ENCODE results near the gene SSR4. TPM values are rescaled to one million over a fixed set of nuclear protein-coding genes. Genes with fewer than 3 reads are reported as not detected.

The SSR4 gene
- total RNA-seq, 2 donors from 2014 or later = 150 to 192 TPM

DNA sequence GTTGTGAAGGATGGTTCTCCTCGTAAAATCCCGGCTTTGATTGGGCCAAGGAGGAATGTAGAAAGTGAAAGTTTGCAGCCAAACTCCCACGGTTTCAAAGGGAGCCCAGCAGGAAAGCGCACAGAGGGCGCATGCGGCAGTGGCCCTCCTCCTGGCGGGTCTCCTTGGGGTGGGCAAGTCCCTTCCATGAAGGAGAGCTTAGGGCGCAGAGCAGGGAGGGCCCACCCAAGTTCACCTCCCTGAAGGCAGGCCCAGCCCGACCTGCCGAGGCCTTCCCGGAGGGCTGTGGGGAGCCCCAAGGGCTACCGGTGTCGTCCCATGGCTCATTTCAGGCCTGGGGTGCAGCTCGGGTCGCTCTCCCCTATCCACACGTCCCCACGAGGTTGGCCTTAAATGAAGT, 33.8 kb downstream of the SSR4 start:
- Mint-ChIP-seq H3K27ac (no peak overlapping the region), H3K4me1 (ENCODE audit: low read depth) (no peaks in the 10 kb centered on the region), H3K27me3 (ENCODE audit: low read depth) (peaks cover 35% of the 10 kb centered on the region), H3K36me3 (ENCODE audit: insufficient read depth in 2 of 2) (no peaks in the 10 kb centered on the region), H3K4me3 (no peak overlapping the region), H3K9me3 (no peaks in the 10 kb centered on the region)
- DNase-seq (no peak), ATAC-seq (replicated peaks in 1 of 2) (no peak)

DNA sequence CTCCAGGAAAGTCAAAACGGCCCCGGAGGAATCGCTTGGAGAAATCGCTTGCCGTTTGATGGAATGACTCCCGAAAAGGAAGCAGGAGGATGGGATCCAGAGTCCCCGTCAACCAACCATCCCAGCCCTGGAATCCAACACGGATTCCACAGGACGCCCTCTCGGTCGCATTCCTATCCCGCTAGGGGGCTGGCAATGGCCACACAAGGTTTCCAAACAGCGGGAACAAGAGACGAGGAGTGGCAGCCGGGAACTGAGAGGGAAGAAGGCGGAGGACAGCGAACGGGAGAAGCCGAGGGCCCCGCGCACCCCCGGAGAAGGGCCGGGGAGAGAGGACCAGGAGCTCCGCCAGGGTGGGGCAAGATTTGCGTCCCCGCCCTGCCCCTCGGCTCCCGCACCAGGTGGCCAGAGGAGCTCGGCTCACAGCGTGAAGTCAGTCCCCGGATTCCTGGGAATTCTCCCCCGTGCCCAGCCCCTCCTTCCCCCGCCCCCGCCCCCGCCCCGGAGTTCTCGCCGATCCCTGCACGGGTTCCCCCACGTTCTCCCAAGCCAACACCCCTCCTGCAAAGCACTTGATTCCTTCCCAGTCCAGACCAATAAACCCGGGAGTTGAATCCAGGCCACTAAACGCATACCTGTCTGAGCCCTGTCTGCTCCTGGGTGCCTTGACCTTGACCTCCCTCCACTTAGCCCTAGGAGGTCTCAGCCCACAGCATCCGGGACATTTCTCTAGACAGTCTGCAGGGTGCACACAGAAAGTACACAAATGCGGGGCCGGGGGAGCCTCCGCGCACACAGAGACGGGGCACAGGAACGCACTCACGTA, 34.5 kb downstream of the SSR4 start:
- DNase-seq = no peak
- no peaks in the 10 kb centered on the region for H3K9me3 Mint-ChIP-seq
- no peaks in the 10 kb centered on the region for H3K36me3 Mint-ChIP-seq (ENCODE audit: insufficient read depth in 2 of 2)
- H3K4me3 Mint-ChIP-seq = peak overlapping the region; percentile 47 to 52
- no peaks in the 10 kb centered on the region for H3K4me1 Mint-ChIP-seq (ENCODE audit: low read depth)
- peak; percentile 19 to 34 for ATAC-seq (replicated peaks in 1 of 2)
- H3K27me3 Mint-ChIP-seq (ENCODE audit: low read depth) = peaks cover 35% of the 10 kb centered on the region
- H3K27ac Mint-ChIP-seq = no peak overlapping the region

DNA sequence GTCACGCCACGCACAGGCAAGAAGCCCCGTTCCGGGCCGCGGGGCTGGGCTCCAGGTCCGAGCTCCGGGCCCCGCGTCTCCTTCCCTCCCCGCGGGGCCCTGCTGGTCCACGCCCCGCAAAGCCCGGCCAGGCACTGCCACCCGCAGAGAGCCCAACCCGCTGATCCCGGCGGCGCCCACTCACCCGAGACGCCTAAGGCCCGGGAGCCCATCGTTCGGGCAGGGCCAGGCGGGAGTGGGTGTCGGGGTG, 35.0 kb downstream of the SSR4 start:
- peak; percentile 15 to 27 for ATAC-seq (replicated peaks in 1 of 2)
- Mint-ChIP-seq H3K36me3 (ENCODE audit: insufficient read depth in 2 of 2) (no peaks in the 10 kb centered on the region), H3K9me3 (no peaks in the 10 kb centered on the region), H3K4me3 (peak overlapping the region; percentile 47 to 52), H3K27ac (no peak overlapping the region), H3K4me1 (ENCODE audit: low read depth) (no peaks in the 10 kb centered on the region), H3K27me3 (ENCODE audit: low read depth) (peaks cover 35% of the 10 kb centered on the region)
- no peak for DNase-seq

DNA sequence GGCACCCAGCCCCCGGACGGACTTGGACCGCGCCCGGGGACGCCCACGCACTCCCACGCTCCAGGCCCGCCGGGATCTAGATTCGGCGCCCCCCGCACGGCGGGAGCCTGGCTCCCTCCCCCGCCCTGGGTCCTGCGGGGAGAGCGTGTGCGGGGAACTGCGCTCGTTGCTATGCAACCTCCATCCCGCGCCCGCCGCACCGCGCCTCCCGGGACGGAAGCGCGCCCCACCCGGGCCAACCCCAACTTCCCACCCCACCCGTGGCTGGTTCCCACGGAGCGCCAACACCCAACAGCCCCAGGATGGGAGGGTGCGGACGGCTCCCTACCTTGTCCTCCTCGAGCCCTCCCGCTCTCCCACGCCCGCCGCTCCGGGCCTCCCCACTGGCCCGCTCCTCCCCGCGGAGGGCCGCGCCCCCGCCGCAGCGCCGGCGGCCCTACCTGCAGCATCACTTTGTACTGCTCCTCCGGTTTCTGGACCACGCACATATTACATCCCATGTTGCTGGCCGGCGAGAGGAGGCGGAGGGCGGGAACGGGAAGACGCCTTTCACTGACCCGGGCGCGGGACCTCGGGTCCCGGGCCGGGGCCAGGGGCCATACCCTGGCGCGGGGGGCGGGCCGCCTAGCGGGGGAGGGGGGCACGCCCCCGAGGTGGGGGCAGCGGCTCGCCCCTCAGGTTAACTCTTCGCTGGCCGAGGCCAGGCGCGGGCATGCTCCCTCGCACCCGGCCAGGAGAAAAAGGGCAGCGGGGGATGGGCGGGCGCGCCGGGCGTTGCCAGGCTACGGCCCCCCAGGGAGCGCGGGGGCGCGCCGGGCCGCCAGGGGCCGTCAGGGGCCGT, 35.6 kb downstream of the SSR4 start, which contains the start of gene PDZD4:
Gene PDZD4, minus strand, starts transcription at position 746 of the 841 bp plus-strand sequence. Its CDS starts 246 bp downstream, at position 500.
- peak in 1 of 2 donors; percentile 22 for DNase-seq
- Mint-ChIP-seq H3K27me3 (ENCODE audit: low read depth) (peaks cover 35% of the 10 kb centered on the region), H3K9me3 (no peaks in the 10 kb centered on the region), H3K36me3 (ENCODE audit: insufficient read depth in 2 of 2) (no peaks in the 10 kb centered on the region), H3K4me3 (peak within 1 kb of the TSS; percentile 53 to 69), H3K4me1 (ENCODE audit: low read depth) (no peaks in the 10 kb centered on the region), H3K27ac (no peak within 1 kb of the TSS)
- ATAC-seq (replicated peaks in 1 of 2) = peak; percentile 67 to 69

DNA sequence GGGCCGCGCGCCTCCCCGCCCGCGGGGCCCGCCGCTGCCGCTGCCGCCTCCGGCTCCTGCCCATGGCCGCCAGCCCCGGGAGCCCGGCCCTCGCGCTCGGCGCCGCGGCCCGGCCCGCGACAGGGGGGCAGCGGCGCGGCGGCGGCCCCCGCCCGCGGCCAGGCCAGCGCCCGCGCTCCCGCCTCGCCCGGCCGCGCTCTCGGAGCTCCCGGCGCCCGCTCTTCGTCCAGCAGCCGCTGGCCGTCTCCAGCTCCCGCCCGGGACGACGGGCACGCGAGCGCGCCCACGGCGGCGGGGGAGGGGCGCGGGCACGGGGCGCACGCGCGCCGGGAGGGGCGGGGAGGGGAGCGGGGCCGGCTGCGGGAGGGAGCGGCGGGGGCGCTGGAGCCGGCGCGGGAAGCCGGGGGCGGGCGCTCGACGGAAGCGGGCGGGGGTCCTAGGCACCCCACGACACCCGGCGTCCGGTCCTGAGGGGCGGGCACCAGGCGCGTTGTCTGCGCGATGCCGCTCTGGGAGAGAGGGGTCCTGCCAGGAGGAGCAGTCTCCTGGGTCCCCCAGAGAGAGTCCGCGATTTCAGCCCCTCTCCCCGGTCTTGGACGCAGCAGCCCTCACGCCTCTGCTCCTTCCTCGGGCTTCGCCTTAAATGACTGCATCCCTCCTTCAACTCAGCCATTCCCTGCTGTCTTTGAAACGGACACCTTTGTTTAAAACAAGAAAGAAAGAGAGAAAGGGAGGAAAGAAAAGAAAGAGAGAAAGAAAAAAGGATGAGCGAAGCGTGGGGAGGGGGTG, 36.4 kb downstream of the SSR4 start:
- Mint-ChIP-seq H3K4me1 (ENCODE audit: low read depth) (no peaks in the 10 kb centered on the region), H3K9me3 (no peaks in the 10 kb centered on the region), H3K27me3 (ENCODE audit: low read depth) (peaks cover 35% of the 10 kb centered on the region), H3K36me3 (ENCODE audit: insufficient read depth in 2 of 2) (no peaks in the 10 kb centered on the region), H3K4me3 (peak overlapping the region in 1 of 2 donors; percentile 45), H3K27ac (no peak overlapping the region)
- DNase-seq = no peak
- ATAC-seq (replicated peaks in 1 of 2) = peak; percentile 35 to 44

DNA sequence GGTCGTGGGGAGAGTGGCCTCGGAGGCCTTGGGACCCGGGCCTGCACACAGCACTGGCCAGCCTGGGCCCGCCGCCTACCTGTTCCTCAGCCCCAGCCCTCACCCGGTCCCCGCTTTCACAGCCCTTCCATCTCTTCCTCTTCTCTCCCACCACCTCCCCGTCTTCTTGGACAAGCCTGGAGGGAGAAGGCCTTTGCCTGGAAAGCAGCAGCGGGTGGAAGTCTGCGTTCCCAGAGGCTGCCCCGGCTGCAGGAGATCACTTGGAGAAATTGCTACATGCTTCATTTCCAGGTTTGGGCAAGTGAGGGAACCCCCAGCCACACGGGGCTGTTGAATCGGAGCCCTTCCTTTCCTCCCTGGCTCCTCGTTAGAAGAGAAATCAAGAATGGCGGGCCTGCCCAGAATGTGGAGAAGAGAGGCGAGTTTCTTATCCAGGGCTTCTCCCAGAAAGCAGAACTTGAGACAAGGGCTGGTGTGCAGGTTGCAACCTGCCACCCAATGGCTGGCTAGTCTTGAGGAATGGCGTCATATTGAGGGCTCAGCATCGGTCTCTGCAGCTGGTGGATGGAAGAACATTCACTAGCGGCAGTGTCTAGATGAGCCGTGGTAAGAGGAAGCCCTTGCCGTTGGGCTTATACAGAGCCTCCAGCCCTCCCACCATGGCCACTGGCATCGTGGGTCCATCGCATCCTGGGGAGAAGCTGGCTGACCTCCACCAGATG, 37.1 kb downstream of the SSR4 start:
- H3K27me3 Mint-ChIP-seq (ENCODE audit: low read depth) = peaks cover 35% of the 10 kb centered on the region
- no peak overlapping the region for H3K27ac Mint-ChIP-seq
- H3K4me1 Mint-ChIP-seq (ENCODE audit: low read depth) = no peaks in the 10 kb centered on the region
- no peaks in the 10 kb centered on the region for H3K36me3 Mint-ChIP-seq (ENCODE audit: insufficient read depth in 2 of 2)
- ATAC-seq (replicated peaks in 1 of 2) (no peak), DNase-seq (no peak)
- H3K4me3 Mint-ChIP-seq = peak overlapping the region in 1 of 2 donors; percentile 60
- no peaks in the 10 kb centered on the region for H3K9me3 Mint-ChIP-seq

DNA sequence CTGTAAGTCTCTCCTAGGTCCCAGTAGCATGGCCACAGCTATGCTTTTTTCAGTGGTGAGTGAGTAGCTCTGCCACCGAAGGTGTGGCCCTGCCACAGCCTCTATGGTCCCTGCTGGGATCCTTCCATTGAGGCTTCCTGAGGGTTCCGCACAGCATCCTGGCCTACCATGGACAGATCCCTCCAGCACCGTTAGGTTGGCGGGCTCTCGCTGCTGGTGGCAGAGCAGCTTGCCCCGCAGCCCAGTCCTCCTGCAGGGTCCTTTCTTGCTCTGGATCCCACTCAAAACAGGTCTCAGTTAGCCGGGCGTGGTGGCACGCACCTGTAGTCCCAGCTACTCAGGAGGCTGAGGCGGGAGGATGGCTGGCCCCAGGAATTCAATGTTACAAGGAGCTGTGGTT, 38.3 kb downstream of the SSR4 start:
- Mint-ChIP-seq H3K27ac (no peak overlapping the region), H3K27me3 (ENCODE audit: low read depth) (peaks cover 24% of the 10 kb centered on the region), H3K9me3 (no peaks in the 10 kb centered on the region), H3K4me3 (no peak overlapping the region), H3K4me1 (ENCODE audit: low read depth) (no peaks in the 10 kb centered on the region), H3K36me3 (ENCODE audit: insufficient read depth in 2 of 2) (no peaks in the 10 kb centered on the region)
- ATAC-seq (replicated peaks in 1 of 2) = no peak
- DNase-seq = no peak

DNA sequence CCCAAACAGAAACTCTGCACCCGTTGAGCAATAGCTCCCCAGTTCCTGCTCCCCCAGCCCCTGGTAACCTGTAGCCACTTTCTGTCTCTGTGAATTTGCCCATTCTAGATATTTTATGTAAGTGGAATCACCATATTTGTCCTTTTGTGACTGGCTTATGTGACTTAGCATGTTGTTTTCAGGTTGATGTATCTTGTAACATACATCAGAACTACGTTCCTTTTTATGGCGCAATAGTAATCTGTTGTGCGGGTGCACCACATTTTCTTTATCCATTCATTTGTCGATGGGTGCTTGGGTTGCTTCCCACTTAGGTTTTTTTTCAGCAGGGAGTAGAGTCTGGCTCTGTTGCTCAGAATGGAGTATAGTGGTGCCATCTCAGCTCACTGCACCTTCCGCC, 42.5 kb downstream of the SSR4 start:
- no peaks in the 10 kb centered on the region for H3K4me1 Mint-ChIP-seq (ENCODE audit: low read depth)
- no peak overlapping the region for H3K4me3 Mint-ChIP-seq
- no peaks in the 10 kb centered on the region for H3K9me3 Mint-ChIP-seq

DNA sequence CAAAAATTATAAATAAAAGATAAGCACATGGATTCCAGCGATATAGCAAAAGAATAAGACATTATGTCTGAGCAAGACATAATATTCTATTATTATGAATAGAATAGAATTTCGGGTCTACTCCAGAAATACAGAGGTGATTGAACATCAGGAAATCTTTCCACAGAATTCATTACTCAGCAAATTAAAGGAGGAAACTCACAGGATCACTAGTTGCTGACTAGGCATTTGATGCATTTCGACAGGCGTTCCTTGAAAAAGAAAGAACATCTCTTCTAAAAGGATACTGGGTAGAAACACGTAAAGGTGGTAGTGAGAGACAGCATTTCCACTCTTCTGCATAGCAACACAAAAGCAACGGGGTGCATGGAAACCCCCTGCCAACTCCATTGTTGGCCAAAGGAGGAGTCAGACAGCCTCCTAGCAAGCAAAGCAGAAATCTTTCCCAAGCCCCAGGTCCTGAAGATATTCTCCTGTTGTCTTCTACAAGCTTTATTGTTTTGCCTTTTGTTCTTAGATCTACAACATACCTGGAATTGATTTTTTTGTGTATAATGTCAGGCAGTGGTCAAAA, 50.1 kb downstream of the SSR4 start:
- DNase-seq (no peak), ATAC-seq (replicated peaks in 1 of 2) (no peak)
- Mint-ChIP-seq H3K4me3 (no peak overlapping the region), H3K9me3 (no peaks in the 10 kb centered on the region), H3K4me1 (ENCODE audit: low read depth) (no peaks in the 10 kb centered on the region), H3K27ac (no peak overlapping the region), H3K27me3 (ENCODE audit: low read depth) (peaks cover 57% of the 10 kb centered on the region), H3K36me3 (ENCODE audit: insufficient read depth in 2 of 2) (no peaks in the 10 kb centered on the region)

More for the DNA sequence above, 42.5 kb downstream of the SSR4 start:
- Mint-ChIP-seq H3K27me3 (ENCODE audit: low read depth) (peaks cover 17% of the 10 kb centered on the region), H3K36me3 (ENCODE audit: insufficient read depth in 2 of 2) (no peaks in the 10 kb centered on the region), H3K27ac (no peak overlapping the region)
- no peak for DNase-seq
- ATAC-seq (replicated peaks in 1 of 2) = no peak

DNA sequence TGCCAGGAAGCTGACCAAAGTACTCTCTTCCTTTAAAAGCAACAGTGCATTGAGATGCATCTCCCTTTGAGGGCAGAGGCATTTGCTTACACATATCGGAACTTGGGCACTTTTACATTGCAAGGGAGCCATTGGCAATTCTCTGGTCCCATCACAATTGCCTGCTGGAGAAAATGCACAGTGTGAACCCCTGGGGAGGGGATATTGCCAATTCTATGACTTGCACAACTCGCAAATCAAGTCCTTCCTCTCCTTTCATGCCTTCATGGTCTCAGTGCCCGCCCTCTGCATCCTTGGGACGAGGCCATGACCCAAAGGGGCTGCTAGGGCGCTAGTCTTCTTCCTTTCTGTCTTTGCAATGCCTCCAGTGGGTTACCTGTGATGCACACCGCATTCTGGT, 50.7 kb downstream of the SSR4 start:
- H3K4me3 Mint-ChIP-seq = no peak overlapping the region
- no peak overlapping the region for H3K27ac Mint-ChIP-seq
- no peaks in the 10 kb centered on the region for H3K4me1 Mint-ChIP-seq (ENCODE audit: low read depth)
- H3K9me3 Mint-ChIP-seq = no peaks in the 10 kb centered on the region
- peaks cover 57% of the 10 kb centered on the region for H3K27me3 Mint-ChIP-seq (ENCODE audit: low read depth)
- DNase-seq (no peak), ATAC-seq (replicated peaks in 1 of 2) (no peak)
- no peaks in the 10 kb centered on the region for H3K36me3 Mint-ChIP-seq (ENCODE audit: insufficient read depth in 2 of 2)

DNA sequence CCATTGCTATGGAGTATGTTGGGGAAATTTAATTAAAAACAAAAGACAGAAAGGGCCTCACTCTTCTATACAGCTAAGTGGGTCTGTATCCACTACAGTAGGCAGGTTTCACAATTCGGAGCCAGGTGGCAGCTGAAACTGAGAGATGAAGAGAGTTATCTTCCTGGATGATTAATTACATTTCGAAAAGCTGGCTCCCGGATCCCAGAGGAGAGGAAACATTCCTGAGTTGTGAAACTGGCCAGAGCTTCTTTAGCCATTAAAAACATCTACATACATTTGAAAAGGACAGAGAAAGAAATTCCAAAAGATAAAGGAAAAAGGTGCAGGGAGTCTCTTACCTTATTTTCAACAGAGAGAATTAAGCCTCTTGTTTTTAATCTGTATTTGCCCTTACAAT, 51.4 kb downstream of the SSR4 start:
- no peak overlapping the region for H3K4me3 Mint-ChIP-seq
- DNase-seq (no peak), ATAC-seq (replicated peaks in 1 of 2) (no peak)
- H3K4me1 Mint-ChIP-seq (ENCODE audit: low read depth) = no peaks in the 10 kb centered on the region
- H3K27ac Mint-ChIP-seq = no peak overlapping the region
- H3K27me3 Mint-ChIP-seq (ENCODE audit: low read depth) = peaks cover 63% of the 10 kb centered on the region
- H3K36me3 Mint-ChIP-seq (ENCODE audit: insufficient read depth in 2 of 2) = no peaks in the 10 kb centered on the region
- no peaks in the 10 kb centered on the region for H3K9me3 Mint-ChIP-seq
